Stimulated activated CD4-positive, alpha-beta T cell treated with anti-CD3 and anti-CD28 coated beads, Interleukin-12 subunit alpha, Interleukin-12 subunit beta, amount 100 ng/mL, for 4 hours (primary cell): ENCODE measurements around the gene ELP1.
"Not testable (repeated sequence)": the region's sequence is repeated elsewhere in the genome, so short reads cannot be mapped to it uniquely, and the experiment has no call there.

Experiments used
- DNase-seq: peaks from one replicate; pipeline ENCODE4 v3.0.0-alpha.2; 2020

Gene ELP1

DNA sequence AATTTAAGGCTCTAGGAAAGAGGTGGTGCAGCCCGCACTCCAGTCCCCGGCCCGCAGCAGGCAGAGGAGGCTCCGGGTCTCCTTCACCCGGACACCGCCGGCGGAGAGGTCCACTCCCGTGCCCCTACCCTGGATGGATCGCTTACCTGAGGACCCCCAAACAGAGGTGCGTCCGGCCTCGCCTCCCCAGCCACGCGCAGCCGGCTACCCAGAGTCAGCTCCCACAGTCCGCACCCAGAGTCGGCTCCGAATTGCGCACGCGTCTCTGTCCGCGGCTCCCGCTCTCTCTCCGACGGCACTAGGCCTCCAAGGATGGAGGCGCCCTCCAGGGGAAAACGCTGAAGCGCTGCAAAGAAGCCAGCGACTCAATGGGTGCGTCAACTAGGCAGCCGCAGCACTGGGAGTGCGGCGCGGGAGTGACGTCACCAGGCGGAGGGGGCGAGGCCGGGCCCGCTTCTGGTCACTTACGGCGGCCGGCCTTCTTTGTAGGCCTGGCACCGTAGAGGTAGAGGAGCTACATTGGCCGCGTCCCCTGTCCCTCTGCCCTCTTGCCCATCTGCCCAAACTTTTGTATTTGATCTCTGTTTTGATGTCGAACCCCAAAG lies at the start of gene ELP1:
TSS of gene ELP1 (minus strand) at position 407 of the 605 bp plus-strand sequence. CDS start 2,978 bp downstream, outside the sequence.
- peak; percentile 91 for DNase-seq

DNA sequence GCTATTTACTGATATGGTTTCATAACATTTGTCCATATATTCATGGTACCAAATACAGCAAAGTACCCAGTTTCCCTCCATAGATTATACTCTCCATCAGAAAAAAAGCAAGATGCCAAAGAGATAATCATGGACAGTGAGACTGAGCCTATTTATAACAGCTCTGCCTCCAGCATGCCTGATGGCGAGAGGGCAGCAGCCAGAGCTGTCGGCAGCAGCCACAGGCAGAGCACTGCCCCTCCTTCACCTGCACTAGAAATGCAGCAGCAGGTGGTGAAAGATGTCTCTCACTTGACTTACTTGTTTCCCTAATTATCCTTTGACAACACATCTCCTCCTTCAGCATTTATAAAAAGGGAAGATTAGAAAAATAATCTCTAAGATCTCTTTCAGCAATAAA lies 47.0 kb upstream of the ELP1 start:
- no peak for DNase-seq

DNA sequence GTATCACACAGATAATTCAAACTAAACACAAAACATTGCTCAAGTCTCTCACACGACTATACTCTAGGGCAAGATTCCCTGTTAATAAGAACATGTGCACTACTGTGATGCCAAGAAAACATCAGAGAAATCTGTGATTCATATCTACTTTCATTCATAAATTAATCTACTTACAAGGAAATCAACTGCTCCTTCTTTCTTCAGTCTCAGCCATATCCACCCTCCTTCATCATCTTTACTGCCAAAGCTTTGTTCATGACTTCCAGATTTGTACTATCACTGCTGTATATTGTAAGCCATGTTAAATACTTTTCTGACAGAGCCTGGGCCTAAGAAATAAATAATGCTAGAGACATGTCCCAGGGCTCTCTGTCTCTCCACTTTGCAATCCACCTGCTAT lies 44.3 kb upstream of the ELP1 start:
- DNase-seq = no peak

DNA sequence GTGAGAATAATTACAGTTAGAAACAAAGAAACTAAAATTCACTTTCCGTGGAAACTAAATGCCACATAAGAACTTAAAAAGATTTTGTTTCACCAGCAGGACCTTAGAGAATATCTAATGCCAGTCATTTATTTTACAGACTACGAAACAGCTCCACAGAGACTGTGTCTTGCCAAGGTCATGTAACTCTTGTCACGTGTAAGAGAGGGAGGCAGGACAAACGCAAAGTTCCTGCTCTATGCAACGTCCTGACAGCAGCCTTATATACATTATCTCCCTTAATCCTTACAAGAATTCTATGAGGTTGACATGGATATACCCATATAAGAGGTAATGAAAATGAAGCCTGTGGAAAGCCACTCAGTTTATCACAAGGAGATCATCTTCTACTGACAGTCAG lies 40.0 kb upstream of the ELP1 start:
- no peak for DNase-seq

DNA sequence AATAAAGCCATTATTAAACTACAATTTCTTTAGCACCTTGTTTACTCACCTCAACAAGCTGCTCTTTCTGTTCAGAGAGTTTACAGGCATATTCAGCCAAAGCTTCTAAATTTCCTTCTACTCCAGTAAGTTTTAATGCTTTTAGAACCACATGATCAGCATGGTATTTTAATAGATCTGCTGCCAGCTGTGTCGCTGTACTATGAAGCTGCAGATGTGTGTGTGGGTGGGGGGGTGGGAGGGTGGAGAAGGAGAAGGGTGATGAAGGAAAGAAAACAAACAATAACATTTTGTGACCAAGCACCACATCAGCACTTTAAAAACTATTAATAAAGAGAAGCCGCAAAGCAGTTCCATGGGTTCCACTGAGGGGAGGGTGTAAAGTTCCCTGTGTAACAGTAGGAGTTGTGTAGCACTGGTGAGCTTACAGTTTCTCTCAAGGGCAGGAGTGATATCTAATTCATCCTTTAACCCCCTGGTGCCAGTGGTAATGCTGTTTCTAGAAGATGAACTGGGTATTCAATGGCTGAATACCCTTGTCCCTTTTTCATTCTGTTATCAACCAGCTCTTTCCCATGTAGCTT lies 38.8 kb upstream of the ELP1 start:
- DNase-seq = no peak

DNA sequence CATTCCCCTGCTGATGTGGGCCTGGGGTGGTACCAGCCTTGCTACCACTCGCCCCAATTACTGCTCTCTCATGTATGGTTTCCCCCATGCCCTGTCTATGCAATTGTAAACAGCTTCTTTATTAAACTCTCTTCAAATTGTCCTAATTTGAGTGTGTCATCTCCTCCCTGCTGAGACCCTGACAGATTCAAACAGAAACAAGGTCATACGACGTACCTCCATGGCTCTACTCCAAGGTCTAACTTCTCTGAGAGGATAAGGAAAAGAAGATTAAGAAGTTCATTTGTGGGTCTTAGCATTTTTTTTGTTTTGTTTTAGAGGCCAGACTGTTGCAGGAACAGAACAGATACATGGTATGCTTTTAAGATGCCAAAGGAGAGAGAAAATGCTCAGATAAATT lies 38.3 kb upstream of the ELP1 start:
- no peak for DNase-seq

GRCh38 chr9:108971392-108971791 lies 37.5 kb upstream of the ELP1 start:
- DNase-seq = not testable (repeated sequence)

DNA sequence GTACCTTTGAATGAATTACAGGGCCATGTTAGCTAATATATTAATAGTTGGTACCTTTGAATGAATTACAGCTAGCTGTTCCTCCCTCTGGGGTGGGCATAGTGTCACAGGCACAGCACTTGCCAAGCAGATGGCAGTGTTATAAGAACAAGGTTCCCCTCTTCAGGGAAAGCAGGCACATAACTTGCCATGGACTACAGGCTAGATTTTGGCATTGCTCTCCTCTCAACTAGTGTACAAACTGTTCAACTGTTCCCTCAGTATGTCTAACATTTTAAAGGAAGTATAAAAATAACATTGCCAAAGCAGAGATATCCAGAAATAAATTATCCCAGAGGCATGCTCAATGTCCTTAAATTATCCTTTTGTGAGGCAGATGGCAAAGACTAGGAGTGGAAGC lies 34.0 kb upstream of the ELP1 start:
- no peak for DNase-seq

GRCh38 chr9:108963459-108964143 lies 29.7 kb upstream of the ELP1 start:
- no peak for DNase-seq

DNA sequence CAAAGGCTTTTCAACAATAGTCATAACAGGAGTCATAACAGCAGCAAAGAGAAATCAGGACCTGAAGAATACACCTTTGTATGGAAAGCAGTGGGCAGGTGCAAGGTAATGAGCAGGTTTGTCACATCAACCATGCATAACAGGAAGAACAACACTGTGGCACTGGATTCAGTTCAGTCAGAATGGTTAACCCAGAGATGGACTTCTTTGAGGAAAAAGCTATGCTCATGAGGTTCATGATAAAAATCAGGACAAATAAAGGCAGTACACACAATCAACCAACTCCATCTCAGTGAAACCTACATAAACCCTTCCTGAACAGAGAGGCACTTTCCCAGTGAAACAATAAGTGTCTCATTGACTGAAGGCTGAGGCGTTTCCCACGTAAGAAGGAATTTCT lies 27.2 kb upstream of the ELP1 start:
- no peak for DNase-seq

DNA sequence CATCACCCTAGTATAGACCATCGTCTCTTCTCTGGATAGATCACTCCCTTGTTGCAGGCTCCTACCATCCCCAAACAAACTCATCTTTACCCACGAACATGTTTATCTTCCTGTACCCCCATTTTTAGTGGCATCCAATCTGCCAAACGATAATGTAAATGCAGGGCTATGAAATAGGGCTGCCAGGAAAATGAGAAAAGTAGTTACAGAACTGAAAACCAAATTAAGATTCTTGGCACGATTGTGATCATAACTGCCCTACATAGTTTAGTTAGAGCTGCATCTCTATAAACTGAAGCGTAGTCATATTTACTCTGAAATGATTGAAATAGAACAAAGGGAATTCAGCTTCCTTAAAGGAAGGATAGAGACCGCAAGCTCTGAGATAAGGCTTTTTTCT lies 26.4 kb upstream of the ELP1 start:
- no peak for DNase-seq

GRCh38 chr9:108956631-108957026 lies 22.7 kb upstream of the ELP1 start:
- DNase-seq = no peak

DNA sequence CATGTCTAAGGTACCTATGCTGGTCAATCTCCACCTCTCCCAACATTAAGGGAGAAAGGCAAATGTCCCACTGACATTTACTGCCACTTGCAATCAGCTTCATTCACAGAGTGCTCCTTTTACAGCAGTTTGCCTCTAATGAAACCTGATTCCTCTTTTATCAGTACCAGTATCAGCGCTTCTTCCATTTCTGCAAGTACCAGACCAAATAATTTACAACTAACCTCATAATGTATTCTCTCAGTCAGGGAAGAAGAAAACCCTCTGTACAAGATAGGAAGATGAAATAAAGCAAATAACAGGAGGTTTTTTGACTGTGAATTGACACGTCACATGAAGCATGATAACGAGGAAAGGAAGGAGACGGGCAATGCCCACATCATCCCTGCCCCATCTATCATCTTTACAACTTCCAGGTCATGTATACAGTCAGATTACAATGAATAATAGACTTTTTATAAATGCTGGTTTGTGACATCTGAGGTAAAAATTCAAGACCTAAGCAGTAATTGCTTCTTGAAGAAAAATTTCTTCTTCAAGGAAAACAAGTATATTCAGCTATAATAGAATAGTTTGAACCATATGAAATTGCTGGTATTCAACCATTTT lies 22.2 kb upstream of the ELP1 start:
- no peak for DNase-seq

DNA sequence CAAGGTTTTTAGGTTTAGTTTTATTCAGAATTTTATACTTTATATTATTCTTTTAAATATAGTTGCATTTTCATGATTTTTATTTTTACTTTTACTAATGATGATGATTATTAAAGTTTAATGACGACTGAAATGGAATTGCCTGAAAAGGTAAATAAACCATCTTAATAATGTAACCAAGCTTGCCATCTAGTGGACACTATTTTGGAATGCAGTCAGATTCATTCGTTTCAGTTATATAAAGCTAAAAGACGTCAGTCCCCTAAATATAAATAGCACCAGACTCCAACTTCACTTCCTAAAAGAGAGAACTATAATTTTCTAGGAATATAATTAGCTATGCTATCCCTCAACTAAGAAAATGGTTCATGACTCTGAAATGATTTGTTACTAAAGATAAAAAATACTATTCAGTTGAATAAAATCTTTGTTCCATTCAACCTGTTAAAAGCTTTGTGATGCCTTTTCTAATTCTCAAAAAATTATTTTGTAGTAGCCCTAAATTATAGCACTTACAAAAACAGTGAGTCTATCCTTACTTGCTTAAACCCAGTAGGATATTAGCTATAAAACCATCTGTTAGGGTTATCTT lies 20.2 kb upstream of the ELP1 start:
- no peak for DNase-seq

DNA sequence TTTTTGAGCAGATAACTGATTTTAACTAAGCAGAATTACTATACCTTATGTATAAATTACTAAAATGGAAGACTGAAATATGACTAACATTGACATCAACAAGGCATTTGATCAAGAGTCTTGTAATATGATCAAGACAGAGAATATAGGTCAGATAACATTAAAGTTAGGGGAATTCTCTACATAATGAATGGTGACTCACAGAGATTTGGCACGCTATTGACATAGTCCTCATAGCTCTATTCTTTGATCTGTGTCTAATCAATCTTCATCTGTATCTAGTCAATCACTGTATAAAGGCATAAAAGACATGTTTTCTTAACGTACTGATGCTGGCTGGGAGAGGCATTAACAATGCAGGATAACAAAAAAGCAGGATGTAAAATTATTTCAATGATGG lies 17.7 kb upstream of the ELP1 start:
- DNase-seq = no peak

GRCh38 chr9:108950168-108950567 lies 16.2 kb upstream of the ELP1 start:
- DNase-seq = no peak

DNA sequence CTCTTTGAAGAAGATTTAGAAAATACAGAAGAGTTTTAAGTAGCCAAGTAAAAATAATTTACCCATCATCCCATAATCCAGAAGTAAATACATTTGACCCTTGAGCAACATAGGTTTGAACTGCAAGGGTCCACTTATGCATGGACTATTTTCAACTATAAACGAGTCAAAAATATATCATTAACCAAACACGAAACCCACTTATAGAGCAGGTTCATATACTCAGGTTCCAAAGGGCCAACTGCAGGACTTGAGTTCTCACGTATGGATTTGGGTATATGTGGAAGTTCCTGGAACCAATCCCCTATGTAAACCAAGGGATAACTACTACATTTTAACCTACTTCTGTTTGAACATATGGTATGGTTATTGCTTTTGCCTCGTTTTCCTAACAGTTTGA lies 6.1 kb upstream of the ELP1 start:
- DNase-seq = no peak

GRCh38 chr9:108937561-108938305 lies 3.8 kb upstream of the ELP1 start:
- no peak for DNase-seq

DNA sequence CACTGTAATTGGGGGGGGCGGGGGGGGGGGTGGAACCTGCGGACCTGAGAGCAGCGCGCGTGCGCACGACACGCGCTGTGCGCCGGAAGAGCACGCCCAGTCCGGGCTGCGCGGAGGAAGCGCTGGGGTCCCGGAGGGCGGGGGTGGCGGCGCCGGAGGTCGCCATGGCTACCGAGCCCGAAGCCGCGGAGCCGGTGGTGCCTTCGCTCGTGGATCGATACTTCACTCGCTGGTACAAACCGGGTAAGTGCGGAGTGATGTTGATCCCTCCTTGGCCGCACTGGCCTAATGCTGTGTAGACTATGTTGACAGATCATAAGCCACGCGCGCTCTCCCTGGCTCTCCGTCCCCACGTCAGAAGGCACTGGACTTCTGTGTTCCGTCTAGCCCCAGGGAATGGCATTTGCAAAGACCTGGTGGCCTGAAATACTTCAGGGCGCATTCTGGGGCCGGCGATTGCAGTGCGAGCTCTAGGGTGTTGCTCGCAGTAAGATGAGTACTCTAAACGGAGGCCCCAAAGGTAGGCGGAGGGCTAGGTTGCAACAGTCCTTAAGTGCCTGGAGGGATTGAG lies 484 bp upstream of the ELP1 start, which contains the start of gene ABITRAM:
TSS of gene ABITRAM (plus strand) at position 78 of the 571 bp plus-strand sequence. CDS start at position 165, 87 bp downstream.
- DNase-seq = peak; percentile 70

- DNase-seq = peak; percentile 0
Observed at GRCh38 chr9:108933231-108933717, 650 bp downstream of the ELP1 start.

DNA sequence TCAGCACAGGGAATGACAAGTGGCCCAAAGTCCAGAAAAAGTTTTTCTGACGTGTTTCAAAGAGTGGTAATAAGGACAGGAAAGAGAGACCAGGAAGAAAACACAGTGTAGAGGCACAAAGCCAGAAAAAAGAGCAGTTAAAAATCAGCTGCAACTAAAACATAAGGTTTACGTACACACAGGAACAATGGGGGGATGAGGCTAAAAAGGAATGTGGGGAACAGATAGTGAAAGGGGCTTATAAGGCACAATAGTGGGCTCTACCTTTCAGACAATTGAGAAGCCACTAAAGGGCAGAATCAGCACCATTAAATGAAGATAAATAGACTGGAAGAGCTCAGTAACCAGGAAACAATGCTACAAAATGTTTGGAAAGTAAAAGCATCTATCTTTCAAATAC lies 5.5 kb downstream of the ELP1 start:
- no peak for DNase-seq

GRCh38 chr9:108924466-108924865 lies 9.5 kb downstream of the ELP1 start:
- DNase-seq = no peak
